Neural progenitor cell (in vitro differentiated cells): ENCODE data around the gene STRADB. TPM values are rescaled to one million over a fixed set of nuclear protein-coding genes. Genes with fewer than 3 reads are reported as not detected.

Experiments
- DNase-seq: peaks from one replicate; pipeline ENCODE4 v3.0.0-alpha.2; 2016; ENCODE audit warnings: low spot score
- H2AFZ ChIP-seq: fragments of 200-600 bp; sonication (generic); replicated peaks from 2 replicates; pipeline ENCODE4 v1.6.1; 2016; ENCODE audit warnings: antibody characterized with exemption
- H3F3A ChIP-seq: fragments of 200-600 bp; sonication (generic); 2 replicates; pipeline ENCODE4 v1.6.1; 2016; ENCODE audit warnings: antibody characterized with exemption, low read depth
- H3K27ac ChIP-seq: fragments of 200-600 bp; sonication (generic); 2 replicates; pipeline ENCODE4 v1.5.1; 2016; ENCODE audit warnings: mild to moderate bottlenecking
- H3K27me3 ChIP-seq: fragments of 200-600 bp; sonication (generic); 2 replicates; pipeline ENCODE4 v1.6.1; 2016; ENCODE audit warnings: mild to moderate bottlenecking, moderate library complexity
- H3K36me3 ChIP-seq: fragments of 200-600 bp; sonication (generic); 2 replicates; pipeline ENCODE4 v1.5.1; 2016
- H3K4me1 ChIP-seq: fragments of 200-600 bp; sonication (generic); 2 replicates; pipeline ENCODE4 v1.6.1; 2016; ENCODE audit warnings: mixed run types
- H3K4me2 ChIP-seq: fragments of 200-600 bp; sonication (generic); 2 replicates; pipeline ENCODE4 v1.6.1; 2016
- H3K4me3 ChIP-seq: fragments of 200-600 bp; sonication (generic); 2 replicates; pipeline ENCODE4 v1.5.1; 2016
- H3K79me2 ChIP-seq: fragments of 200-600 bp; sonication (generic); 2 replicates; pipeline ENCODE4 v1.6.1; 2016; ENCODE audit warnings: low read depth
- H3K9ac ChIP-seq: fragments of 200-600 bp; sonication (generic); 2 replicates; pipeline ENCODE4 v1.6.1; 2016
- H3K9me3 ChIP-seq: fragments of 200-600 bp; sonication (generic); 2 replicates; pipeline ENCODE4 v1.5.1; 2016; ENCODE audit warnings: low read depth
- H4K20me1 ChIP-seq: fragments of 200-600 bp; sonication (generic); 2 replicates; pipeline ENCODE4 v1.6.1; 2016; ENCODE audit warnings: low read depth
- H3K27ac Mint-ChIP-seq: 3 replicates; pipeline ENCODE4 v1.8.0; 2021; ENCODE audit warnings: mixed read lengths
- H3K27me3 Mint-ChIP-seq: 2 replicates; pipeline ENCODE4 v1.8.0; 2022; ENCODE audit warnings: low read depth, mild to moderate bottlenecking, inconsistent platforms, moderate library complexity, mixed read lengths; ENCODE audit not compliant: insufficient read depth
- H3K36me3 Mint-ChIP-seq: 3 replicates; pipeline ENCODE4 v1.8.0; 2021; ENCODE audit warnings: mixed read lengths
- H3K4me1 Mint-ChIP-seq: 3 replicates; pipeline ENCODE4 v1.8.0; 2021; ENCODE audit warnings: mixed read lengths
- H3K4me3 Mint-ChIP-seq: 3 replicates; pipeline ENCODE4 v1.8.0; 2021; ENCODE audit warnings: mild to moderate bottlenecking, moderate library complexity, mixed read lengths
- H3K9me3 Mint-ChIP-seq: 3 replicates; pipeline ENCODE4 v1.8.0; 2020; ENCODE audit warnings: mixed read lengths
- CTCF ChIP-seq: fragments of 200-600 bp; sonication (generic); IDR thresholded peaks from 2 replicates; pipeline ENCODE4 v1.5.1; 2017; ENCODE audit warnings: antibody characterized with exemption, mild to moderate bottlenecking
- EZH2 ChIP-seq: fragments of 200-600 bp; sonication (generic); IDR thresholded peaks from 2 replicates; pipeline ENCODE4 v1.6.1; 2017; ENCODE audit warnings: antibody characterized with exemption, mild to moderate bottlenecking, moderate library complexity
- EZH2phosphoT487 ChIP-seq: fragments of 200-600 bp; sonication (generic); IDR thresholded peaks from 2 replicates; pipeline ENCODE4 v1.6.1; 2017; ENCODE audit warnings: antibody characterized with exemption
- total RNA-seq: library from RNA; depleted of rRNA; stranded (reverse); fragments of >200 nt; gene quantifications from 2 replicates; pipeline ENCODE4 v1.2.3, GENCODE V29; 2015; ENCODE audit warnings: low replicate concordance

The STRADB gene
- total RNA-seq, 1 donor from 2014 or later = 79.4 TPM

- Histone ChIP-seq H4K20me1 (no peaks in the 10 kb centered on the region), H2AFZ (no peak overlapping the region), H3F3A (no peaks in the 10 kb centered on the region), H3K27ac (no peak overlapping the region), H3K4me1 (no peaks in the 10 kb centered on the region), H3K36me3 (no peaks in the 10 kb centered on the region), H3K4me2 (no peak overlapping the region), H3K9ac (no peak overlapping the region), H3K27me3 (no peaks in the 10 kb centered on the region), H3K4me3 (no peak overlapping the region), H3K9me3 (no peaks in the 10 kb centered on the region), H3K79me2 (no peaks in the 10 kb centered on the region)
- H3K4me3 Mint-ChIP-seq = no peak overlapping the region
- no peaks in the 10 kb centered on the region for H3K27me3 Mint-ChIP-seq
- no peaks in the 10 kb centered on the region for H3K9me3 Mint-ChIP-seq
- no peak overlapping the region for H3K27ac Mint-ChIP-seq
- H3K4me1 Mint-ChIP-seq = no peaks in the 10 kb centered on the region
- TF ChIP-seq CTCF (no peak), EZH2 (no peak), EZH2phosphoT487 (no peak)
- DNase-seq = no peak
- peaks cover 2% of the 10 kb centered on the region for H3K36me3 Mint-ChIP-seq
Measured at GRCh38 chr2:201414099-201415023, 37.2 kb upstream of the STRADB start.

GRCh38 chr2:201415149-201415548 lies 36.4 kb upstream of the STRADB start:
- no peak overlapping the region for H3K9ac ChIP-seq
- DNase-seq = no peak
- H3F3A ChIP-seq = no peaks in the 10 kb centered on the region
- no peaks in the 10 kb centered on the region for H3K9me3 ChIP-seq
- no peak overlapping the region for H3K27ac ChIP-seq
- Mint-ChIP-seq H3K36me3 (peaks cover 2% of the 10 kb centered on the region), H3K27me3 (no peaks in the 10 kb centered on the region), H3K4me3 (no peak overlapping the region), H3K9me3 (no peaks in the 10 kb centered on the region), H3K27ac (no peak overlapping the region), H3K4me1 (no peaks in the 10 kb centered on the region)
- no peak overlapping the region for H3K4me2 ChIP-seq
- H3K79me2 ChIP-seq = no peaks in the 10 kb centered on the region
- no peak overlapping the region for H2AFZ ChIP-seq
- H3K36me3 ChIP-seq = no peaks in the 10 kb centered on the region
- H3K4me3 ChIP-seq = no peak overlapping the region
- TF ChIP-seq CTCF (no peak), EZH2 (no peak), EZH2phosphoT487 (no peak)
- H3K4me1 ChIP-seq = no peaks in the 10 kb centered on the region
- H4K20me1 ChIP-seq = no peaks in the 10 kb centered on the region
- H3K27me3 ChIP-seq = no peaks in the 10 kb centered on the region

- no peak for DNase-seq
- Histone ChIP-seq H3K4me3 (no peak overlapping the region), H4K20me1 (no peaks in the 10 kb centered on the region), H3K27me3 (no peaks in the 10 kb centered on the region), H3K79me2 (no peaks in the 10 kb centered on the region), H3K9ac (no peak overlapping the region), H3K9me3 (no peaks in the 10 kb centered on the region), H3F3A (no peaks in the 10 kb centered on the region), H3K4me1 (no peaks in the 10 kb centered on the region), H3K27ac (no peak overlapping the region), H2AFZ (no peak overlapping the region), H3K36me3 (no peaks in the 10 kb centered on the region), H3K4me2 (no peak overlapping the region)
- H3K27ac Mint-ChIP-seq = no peak overlapping the region
- no peaks in the 10 kb centered on the region for H3K9me3 Mint-ChIP-seq
- H3K4me1 Mint-ChIP-seq = peaks cover 7% of the 10 kb centered on the region
- no peaks in the 10 kb centered on the region for H3K36me3 Mint-ChIP-seq
- H3K4me3 Mint-ChIP-seq = no peak overlapping the region
- H3K27me3 Mint-ChIP-seq = no peaks in the 10 kb centered on the region
- TF ChIP-seq CTCF = no peak
- no peak for TF ChIP-seq EZH2phosphoT487
- no peak for TF ChIP-seq EZH2
Measured at GRCh38 chr2:201419057-201419635, 32.4 kb upstream of the STRADB start.
